Measurements from ENCODE around the gene CTSA.

Gene CTSA

DNA sequence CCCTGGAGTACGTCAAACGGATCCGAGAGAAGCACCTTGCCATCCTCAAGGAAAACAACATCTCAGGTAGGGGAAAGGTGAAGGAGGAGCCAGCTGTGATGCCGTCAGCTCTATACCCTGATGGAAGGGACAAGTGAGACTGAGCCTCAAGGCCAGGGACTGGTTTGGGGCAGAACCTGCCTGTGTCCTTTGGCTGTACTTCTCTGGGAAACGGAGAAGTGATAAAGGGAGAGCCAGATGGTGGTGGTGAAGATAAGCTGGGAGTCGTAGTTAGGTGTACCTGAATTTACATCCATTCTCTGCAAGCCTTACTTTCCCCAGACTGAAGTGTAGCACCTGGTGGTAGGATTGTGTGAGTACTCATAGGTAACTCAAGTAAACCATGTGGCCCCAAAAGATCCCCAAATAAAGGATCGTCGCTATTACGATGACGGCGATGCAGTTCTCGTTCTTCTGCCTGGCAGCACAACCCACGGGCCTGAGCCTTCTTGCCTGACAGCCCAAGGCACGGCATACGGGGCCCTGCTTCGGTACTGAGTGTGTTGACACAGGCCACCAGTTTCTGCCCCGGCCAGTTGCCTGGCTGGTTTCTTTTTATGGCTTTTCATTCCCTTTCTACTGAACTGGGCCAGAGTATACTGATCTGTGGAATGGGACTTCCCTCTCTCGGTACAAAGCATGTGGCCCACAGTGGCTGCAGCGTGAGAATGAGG is 54.0 kb downstream of the CTSA start:
- TF ChIP-seq, protein P1, sequence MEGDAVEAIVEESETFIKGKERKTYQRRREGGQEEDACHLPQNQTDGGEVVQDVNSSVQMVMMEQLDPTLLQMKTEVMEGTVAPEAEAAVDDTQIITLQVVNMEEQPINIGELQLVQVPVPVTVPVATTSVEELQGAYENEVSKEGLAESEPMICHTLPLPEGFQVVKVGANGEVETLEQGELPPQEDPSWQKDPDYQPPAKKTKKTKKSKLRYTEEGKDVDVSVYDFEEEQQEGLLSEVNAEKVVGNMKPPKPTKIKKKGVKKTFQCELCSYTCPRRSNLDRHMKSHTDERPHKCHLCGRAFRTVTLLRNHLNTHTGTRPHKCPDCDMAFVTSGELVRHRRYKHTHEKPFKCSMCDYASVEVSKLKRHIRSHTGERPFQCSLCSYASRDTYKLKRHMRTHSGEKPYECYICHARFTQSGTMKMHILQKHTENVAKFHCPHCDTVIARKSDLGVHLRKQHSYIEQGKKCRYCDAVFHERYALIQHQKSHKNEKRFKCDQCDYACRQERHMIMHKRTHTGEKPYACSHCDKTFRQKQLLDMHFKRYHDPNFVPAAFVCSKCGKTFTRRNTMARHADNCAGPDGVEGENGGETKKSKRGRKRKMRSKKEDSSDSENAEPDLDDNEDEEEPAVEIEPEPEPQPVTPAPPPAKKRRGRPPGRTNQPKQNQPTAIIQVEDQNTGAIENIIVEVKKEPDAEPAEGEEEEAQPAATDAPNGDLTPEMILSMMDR (IDR thresholded peaks at IDR 0.05; ENCODE audit: borderline replicate concordance, insufficient read depth, low read depth, low read length): no peak

DNA sequence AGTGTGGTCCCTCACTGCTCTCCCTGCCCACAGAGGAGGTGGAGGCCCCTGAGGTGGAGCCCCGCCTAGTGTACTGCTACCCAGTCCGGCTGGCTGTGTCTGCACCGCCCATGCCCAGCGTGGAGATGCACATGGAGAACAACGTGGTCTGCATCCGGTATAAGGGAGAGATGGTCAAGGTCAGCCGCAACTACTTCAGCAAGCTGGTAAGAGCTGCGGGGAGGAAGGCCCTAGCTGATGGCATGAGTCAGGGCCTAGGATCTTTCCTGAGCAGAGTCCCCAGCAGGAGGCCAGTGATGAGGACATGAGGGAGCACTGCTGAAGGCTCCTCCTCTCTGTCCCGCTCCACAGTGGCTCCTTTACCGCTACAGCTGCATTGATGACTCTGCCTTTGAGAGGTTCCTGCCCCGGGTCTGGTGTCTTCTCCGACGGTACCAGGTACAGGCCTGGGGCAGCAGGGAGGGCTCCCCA is 54.6 kb downstream of the CTSA start:
- no peak overlapping the region for H3K4me3 ChIP-seq (ENCODE audit: low read depth, low read length)
- TF ChIP-seq, protein P1 (IDR thresholded peaks at IDR 0.05; ENCODE audit: borderline replicate concordance, insufficient read depth, low read depth, low read length): no peak

More for the DNA sequence above, 54.0 kb downstream of the CTSA start:
- no peak overlapping the region for H3K4me3 ChIP-seq (ENCODE audit: low read depth, low read length)

DNA sequence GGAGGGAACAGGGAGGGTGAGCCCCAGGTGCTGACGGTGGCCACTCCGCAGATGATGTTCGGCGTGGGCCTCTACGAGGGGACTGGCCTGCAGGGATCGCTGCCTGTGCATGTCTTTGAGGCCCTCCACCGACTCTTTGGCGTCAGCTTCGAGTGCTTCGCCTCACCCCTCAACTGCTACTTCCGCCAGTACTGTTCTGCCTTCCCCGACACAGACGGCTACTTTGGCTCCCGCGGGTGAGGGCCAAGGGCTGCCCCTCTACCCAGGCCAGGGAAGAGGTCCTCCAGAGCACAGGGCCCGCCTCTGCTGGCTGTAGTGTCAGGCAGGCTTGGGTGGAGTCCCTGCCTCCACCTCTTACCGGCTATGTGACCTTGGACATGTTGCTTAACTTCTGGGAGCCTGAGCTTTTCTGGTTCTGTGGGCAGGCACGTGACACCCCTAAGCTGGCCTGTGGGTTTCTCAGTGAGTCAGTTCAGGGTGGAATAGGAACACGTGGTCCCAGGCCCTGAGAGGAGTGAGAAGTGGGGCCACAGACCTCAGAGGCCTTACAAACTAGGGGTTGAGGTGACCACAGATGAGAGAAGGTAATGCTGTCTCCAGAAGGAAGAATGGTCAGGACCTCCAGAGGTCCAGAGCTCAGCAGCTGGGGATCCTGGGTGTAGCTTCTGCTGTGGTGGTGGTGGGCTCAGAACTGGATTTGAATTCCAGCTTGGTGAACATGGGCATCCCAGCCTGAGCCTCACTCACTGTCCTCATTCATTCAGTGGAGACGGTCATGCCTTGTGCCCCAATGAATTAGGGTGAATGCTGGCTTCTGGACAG is 55.2 kb downstream of the CTSA start:
- TF ChIP-seq, protein P1 (IDR thresholded peaks at IDR 0.05; ENCODE audit: borderline replicate concordance, insufficient read depth, low read depth, low read length): no peak
- H3K4me3 ChIP-seq (ENCODE audit: low read depth, low read length): no peak overlapping the region

DNA sequence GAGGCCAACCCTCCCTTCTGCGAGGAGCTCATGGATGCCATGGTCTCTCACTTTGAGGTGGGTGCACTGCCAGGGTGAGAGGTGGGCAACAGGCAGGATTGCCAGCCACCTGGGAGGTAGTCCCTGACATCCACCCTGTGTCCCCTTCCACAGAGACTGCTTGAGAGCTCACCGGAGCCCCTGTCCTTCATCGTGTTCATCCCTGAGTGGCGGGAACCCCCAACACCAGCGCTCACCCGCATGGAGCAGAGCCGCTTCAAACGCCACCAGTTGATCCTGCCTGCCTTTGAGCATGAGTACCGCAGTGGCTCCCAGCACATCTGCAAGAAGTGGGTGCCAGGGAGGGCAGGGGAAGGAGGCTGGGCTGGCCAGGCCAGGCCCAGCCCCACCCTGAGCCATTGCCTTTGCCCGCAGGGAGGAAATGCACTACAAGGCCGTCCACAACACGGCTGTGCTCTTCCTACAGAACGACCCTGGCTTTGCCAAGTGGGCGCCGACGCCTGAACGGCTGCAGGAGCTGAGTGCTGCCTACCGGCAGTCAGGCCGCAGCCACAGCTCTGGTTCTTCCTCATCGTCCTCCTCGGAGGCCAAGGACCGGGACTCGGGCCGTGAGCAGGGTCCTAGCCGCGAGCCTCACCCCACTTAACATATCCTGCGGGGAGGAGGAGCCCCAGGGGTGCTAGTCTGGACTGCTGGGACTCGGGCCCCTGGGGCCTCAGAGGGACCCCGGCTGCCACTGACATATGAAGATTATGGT is 56.2 kb downstream of the CTSA start:
- TF ChIP-seq, protein P1 (IDR thresholded peaks at IDR 0.05; ENCODE audit: borderline replicate concordance, insufficient read depth, low read depth, low read length): no peak
- no peak overlapping the region for H3K4me3 ChIP-seq (ENCODE audit: low read depth, low read length)

DNA sequence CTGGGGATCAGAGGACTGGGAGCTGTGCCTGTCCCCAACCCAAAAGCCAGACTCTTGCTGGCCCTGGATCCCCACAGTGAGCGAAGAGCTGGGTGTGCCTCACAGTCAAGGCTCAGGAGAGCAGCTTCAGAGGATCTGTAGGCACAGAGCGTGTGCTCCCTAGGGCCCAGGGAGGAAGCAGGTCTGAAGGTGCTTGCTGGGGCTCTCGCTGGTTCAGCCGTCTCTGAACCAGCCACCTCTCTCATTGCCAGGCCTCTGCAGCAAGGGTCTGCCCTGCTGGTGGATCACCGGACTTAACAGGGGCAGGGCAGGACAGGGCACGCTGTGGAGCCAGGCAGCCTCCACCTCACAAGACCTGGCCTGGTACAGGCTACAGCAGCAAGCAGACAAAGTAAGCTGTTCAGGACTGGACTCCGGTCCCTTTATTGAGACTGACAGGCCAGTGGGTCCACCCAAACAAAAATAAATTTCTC is 57.2 kb downstream of the CTSA start:
- TF ChIP-seq, protein P1 (IDR thresholded peaks at IDR 0.05; ENCODE audit: borderline replicate concordance, insufficient read depth, low read depth, low read length): no peak
- no peak overlapping the region for H3K4me3 ChIP-seq (ENCODE audit: low read depth, low read length)

All from GM12875 (cell line).